Measurements from ENCODE around the gene SUPV3L1.
A peak's percentile ranks its signal among the peaks of the same experiment; 100 is the strongest.

Gene SUPV3L1

DNA sequence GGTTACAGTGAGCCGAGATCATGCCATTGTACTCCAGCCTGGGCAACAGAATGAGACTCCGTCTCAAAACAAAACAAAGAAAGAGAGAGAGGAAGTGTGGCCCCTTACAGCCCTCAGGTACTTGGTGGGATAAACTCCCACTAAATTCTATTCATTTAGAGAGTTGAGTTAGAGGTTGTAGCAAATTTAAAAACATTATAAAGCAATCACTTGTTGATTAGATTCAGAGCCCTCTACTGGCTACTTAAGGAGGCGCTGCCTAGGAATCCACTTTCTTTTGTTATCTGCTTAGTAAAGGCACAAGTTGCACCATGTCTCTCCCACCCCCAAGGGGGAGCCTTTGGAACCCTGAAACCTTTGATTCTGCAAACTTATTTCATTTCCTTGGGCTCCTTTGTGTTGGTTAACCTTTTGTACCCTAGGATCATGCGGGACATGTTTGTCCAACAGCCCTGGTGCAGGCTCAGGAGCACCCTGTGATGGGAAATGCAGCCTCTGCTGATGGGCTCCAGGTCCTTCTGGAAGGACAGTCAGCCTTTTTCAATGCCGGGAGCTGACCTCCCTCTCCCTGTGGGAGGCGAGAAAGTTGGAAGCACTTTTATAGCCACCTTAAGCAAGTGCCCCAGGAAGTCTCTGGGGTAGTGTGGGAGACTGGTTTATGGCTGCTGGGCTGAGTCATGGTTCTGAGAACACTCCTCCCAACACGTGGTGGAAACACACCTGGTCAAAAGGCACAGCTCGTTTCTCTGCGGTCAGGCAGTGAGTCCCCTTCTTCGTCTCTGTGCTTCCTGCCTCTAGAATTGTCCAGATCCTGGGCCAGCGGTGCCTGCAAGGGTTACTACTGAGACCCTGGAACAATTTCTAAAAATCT is 42.4 kb downstream of the SUPV3L1 start:
- DNase-seq (ENCODE audit: low spot score): no peak
- TF ChIP-seq CTCF (IDR thresholded peaks at IDR 0.05): peak; percentile 41
- H3K27ac ChIP-seq: no peak overlapping the region
- no peak overlapping the region for H3K4me3 ChIP-seq

GRCh38 chr10:69223028-69223342 is 43.0 kb downstream of the SUPV3L1 start:
- DNase-seq (ENCODE audit: low spot score): no peak
- Histone ChIP-seq H3K4me3 (no peak overlapping the region), H3K27ac (no peak overlapping the region)
- peak; percentile 1 for TF ChIP-seq CTCF (IDR thresholded peaks at IDR 0.05)

GRCh38 chr10:69224862-69225657 is 45.0 kb downstream of the SUPV3L1 start:
- DNase-seq (ENCODE audit: low spot score): no peak
- TF ChIP-seq CTCF (IDR thresholded peaks at IDR 0.05): no peak
- no peak overlapping the region for H3K4me3 ChIP-seq
- no peak overlapping the region for H3K27ac ChIP-seq

DNA sequence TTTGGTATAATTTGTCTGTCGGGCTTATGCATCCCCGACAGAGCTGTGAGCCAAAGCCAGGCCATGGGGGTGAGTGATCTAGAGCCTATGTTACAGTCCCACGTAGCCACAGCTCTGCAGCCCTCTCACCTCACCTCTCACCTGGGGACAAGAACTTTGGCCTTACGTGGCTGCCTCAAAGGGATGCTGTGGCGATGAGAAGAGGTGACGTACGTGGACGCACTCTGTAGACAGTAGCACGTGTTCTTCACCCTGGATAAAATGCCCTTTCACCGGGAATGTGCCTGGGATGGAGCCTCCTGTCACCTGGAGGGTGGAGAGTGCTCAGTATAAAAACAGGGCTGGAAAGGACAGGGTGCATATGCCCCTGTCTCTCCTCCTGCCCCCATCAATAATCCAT is 45.6 kb downstream of the SUPV3L1 start:
- no peak overlapping the region for H3K27ac ChIP-seq
- H3K4me3 ChIP-seq: no peak overlapping the region
- DNase-seq (ENCODE audit: low spot score): no peak
- no peak for TF ChIP-seq CTCF (IDR thresholded peaks at IDR 0.05)

DNA sequence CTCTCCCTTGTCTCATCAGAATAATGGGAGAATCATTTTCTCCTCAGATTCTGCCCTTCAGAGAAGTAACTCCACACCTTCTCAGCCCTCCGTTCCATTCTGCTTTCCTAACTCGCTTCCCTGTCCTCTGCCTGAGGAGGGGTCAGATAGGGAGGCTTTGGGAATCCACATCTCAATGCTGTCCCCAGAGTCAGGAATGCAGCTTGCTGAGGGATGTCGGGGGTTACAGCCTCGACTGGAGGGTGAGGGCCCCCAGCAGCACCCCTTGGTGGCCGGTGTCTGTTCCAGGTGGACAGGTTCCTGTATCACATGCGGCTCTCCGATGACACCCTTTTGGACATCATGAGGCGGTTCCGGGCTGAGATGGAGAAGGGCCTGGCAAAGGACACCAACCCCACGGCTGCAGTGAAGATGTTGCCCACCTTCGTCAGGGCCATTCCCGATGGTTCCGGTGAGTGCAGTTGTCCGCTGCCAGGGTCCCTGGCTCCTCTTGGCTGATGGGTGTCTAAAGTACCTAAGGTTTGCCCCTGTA is 47.0 kb downstream of the SUPV3L1 start:
- Histone ChIP-seq H3K4me3 (no peak overlapping the region), H3K27ac (no peak overlapping the region)
- no peak for DNase-seq (ENCODE audit: low spot score)
- TF ChIP-seq CTCF (IDR thresholded peaks at IDR 0.05): no peak

DNA sequence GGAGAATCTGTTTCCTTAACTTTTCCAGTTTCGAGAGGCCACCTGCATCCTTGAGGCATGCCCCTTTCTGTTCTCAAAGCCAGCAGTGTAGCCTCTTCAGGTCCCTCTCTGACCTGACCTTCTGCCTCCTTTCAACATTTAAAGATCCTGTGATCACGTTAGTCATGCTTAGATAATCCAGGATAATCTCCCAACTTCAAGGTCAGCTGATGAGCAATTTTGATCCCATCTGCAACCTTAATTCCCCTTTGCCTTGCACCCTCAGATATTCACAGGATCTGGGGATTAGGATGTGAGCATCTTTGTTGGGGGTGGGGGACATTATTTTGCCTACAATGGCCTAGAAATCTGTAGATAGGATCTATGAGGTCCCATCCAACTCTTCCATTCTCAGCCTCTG is 48.1 kb downstream of the SUPV3L1 start:
- H3K4me3 ChIP-seq: no peak overlapping the region
- TF ChIP-seq CTCF (IDR thresholded peaks at IDR 0.05): no peak
- no peak for DNase-seq (ENCODE audit: low spot score)
- no peak overlapping the region for H3K27ac ChIP-seq

Measured in coronary artery (tissue), 2 donors.